Activated naive CD4-positive, alpha-beta T cell treated with anti-CD3 and anti-CD28 coated beads, Interleukin-2, amount 50 U/mL, for 72 hours (primary cell): ENCODE data around the gene IL2RG. TPM values are rescaled to one million over a fixed set of nuclear protein-coding genes. Genes with fewer than 3 reads are reported as not detected.
A peak's percentile ranks its signal among the peaks of the same experiment; 100 is the strongest.

ENCODE experiments used
- ATAC-seq, 2 donors: fragments of 150-1000 bp; cut with Tn5 transposase; 2 replicates each; pipeline ENCODE4 v1.10.0; 2021; ENCODE audit warnings: mild to moderate bottlenecking in 2 of 2, moderate library complexity in 2 of 2
- DNase-seq, 2 donors: peaks; one replicate each; pipeline ENCODE4 v3.0.0; 2021 to 2022; ENCODE audit warnings: low spot score in 2 of 2
- H3K27ac Mint-ChIP-seq, 2 donors: one replicate each; pipeline ENCODE4 v1.8.0; 2022; ENCODE audit warnings: mild to moderate bottlenecking in 2 of 2, mixed read lengths in 2 of 2
- H3K36me3 Mint-ChIP-seq, 2 donors: one replicate each; pipeline ENCODE4 v1.8.0; 2022; ENCODE audit warnings: mixed read lengths in 2 of 2
- H3K9me3 Mint-ChIP-seq, 2 donors: one replicate each; pipeline ENCODE4 v1.8.0; 2022; ENCODE audit warnings: mixed read lengths in 2 of 2
- total RNA-seq, 2 donors: library from RNA; stranded (reverse); gene quantifications; one replicate each; pipeline ENCODE4 v1.2.3, GENCODE V29; 2022

Gene IL2RG
- total RNA-seq = 100 to 1,000 TPM; 164 to 349 TPM

DNA sequence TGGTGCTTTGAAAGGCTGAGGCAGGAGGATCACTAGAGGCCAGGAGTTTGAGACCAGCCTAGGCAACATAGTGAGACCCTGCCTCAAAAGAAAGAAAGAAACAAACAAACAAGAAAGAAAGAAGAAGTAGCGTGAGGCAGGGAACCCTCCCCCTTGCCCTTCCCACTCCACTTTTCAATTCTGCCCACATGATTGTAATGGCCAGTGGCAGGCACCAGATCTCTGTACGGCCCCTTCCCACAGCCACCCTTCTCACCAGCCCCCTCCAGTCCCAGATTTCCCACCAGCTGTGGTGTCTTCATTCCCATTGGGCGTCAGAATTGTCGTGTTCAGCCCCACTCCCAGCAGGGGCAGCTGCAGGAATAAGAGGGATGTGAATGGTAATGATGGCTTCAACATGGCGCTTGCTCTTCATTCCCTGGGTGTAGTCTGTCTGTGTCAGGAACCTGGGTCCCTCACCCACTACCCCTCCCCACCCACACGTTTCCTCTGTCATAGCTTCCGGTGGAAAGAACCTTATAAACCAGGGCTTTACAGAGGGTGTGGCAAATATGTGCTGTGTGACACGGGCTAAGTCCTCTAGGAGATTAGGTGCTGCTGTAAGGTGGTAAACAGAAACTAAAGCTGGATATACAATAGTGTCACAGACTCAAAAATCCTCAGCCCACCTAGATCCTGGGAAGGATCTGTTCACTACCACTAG is at the start of gene IL2RG:
Gene IL2RG, minus strand, starts transcription at position 437 of the 703 bp plus-strand sequence. Its CDS starts 38 bp downstream, at position 399.
- DNase-seq = peak; percentile 60 to 75
- no peaks in the 10 kb centered on the region for H3K9me3 Mint-ChIP-seq
- H3K36me3 Mint-ChIP-seq = peaks cover 44 to 49% of the 10 kb centered on the region in 2 donors
- peak; percentile 89 to 94 for ATAC-seq
- peak within 1 kb of the TSS; percentile 96 to 98 for H3K27ac Mint-ChIP-seq

DNA sequence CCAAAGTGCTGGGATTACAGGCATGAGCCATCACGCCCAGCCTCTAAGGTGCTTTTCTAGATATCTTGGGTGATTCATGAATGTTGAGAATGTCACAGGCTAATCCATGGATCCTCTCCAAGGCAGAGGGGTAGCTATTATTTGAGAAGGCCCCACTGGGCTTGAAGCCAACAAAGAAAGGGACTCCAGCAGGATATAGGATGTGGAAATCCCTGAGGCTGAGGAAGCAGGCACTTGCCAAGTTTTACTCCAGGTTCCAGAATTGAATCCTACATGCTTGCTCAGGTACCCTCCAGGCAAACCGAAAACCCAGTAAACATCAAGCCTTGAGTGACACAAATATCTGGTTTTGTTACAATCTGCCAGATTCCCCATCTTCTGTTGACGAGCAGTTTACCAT is 49.1 kb upstream of the IL2RG start:
- no peak for DNase-seq
- no peaks in the 10 kb centered on the region for H3K36me3 Mint-ChIP-seq
- ATAC-seq = no peak
- no peak overlapping the region for H3K27ac Mint-ChIP-seq
- no peaks in the 10 kb centered on the region for H3K9me3 Mint-ChIP-seq

DNA sequence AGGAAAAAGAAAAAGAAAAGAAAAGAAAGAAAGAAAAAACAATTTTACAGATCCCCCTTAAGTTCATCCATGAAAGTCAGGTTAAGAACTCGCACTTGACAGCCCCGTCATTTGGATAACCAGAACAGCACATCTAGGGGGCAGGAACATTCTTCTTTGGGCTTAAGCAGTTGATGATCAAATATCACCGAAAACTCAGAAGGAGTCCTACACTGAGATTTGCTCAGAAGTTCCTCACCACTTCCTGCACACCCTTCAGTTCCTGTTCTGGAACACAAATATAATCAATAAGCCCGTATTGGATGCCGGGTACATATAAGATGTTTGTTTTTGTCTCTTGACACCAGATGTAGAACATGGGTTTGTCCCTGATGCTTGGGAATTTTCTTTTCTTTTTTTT is 48.0 kb upstream of the IL2RG start:
- DNase-seq = no peak
- peak; percentile 26 to 30 for ATAC-seq
- H3K36me3 Mint-ChIP-seq = no peaks in the 10 kb centered on the region
- no peaks in the 10 kb centered on the region for H3K9me3 Mint-ChIP-seq
- H3K27ac Mint-ChIP-seq = no peak overlapping the region

DNA sequence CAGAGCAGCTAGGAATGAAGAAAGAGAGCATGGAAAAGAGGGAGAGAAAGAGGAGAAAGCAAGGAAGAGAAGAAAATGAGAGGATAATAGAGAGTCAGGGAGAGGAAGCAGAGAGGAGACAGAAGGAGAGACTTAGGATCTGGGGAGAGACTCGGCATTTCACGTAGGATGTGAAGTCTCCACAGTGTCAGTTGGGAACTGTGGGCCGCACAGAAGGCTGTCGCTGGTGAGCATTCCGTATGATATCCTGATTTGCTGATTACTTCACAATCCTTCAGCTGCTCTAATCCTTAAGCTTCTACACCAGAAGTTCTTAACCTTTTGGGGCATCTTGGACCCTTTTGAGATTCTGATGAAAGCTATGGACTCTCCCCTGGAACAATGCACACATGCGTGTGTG is 47.2 kb upstream of the IL2RG start:
- H3K9me3 Mint-ChIP-seq = no peaks in the 10 kb centered on the region
- DNase-seq (no peak), ATAC-seq (no peak)
- no peaks in the 10 kb centered on the region for H3K36me3 Mint-ChIP-seq
- no peak overlapping the region for H3K27ac Mint-ChIP-seq

DNA sequence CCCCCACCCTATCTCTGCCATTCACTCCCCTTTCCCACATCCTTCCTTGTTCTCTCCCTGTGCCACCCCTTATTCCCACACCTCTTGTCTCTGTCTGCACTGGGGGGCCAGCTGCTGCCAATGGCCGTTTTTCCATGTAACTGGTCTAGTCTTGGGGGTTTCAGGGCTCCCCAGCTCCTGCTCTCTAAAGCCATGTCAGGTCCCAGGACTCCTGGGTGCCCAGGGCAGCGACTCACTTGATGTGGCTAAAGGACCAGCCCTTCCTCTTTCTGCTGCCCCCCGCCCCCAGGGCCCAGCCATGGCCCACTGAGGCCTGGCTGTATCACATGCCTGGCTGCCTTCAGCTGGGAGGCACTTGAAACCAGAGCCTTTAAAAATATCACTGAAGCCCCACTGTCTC is 43.3 kb upstream of the IL2RG start:
- no peak for DNase-seq
- Mint-ChIP-seq H3K27ac (no peak overlapping the region), H3K36me3 (no peaks in the 10 kb centered on the region), H3K9me3 (no peaks in the 10 kb centered on the region)
- no peak for ATAC-seq

DNA sequence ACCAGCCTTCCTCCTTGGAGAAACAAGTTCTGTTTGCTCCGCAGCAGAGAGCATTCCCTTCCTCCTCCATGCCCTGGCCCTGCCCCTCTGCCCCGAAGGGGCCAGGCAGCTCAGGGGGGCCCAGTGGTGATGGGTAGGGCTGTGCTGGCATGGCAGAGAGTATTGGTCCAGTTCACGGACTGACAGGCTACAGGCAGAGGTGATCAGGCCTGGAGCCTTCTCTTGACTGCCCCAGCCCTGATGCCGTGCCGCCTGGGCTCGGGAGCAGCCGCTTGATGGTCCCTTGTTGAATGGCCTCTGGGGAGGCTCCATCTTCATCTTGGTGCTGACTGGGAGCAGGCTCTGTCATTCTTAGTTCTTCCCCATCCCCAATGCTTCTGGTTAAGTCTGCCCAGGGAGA is 42.8 kb upstream of the IL2RG start:
- DNase-seq = no peak

DNA sequence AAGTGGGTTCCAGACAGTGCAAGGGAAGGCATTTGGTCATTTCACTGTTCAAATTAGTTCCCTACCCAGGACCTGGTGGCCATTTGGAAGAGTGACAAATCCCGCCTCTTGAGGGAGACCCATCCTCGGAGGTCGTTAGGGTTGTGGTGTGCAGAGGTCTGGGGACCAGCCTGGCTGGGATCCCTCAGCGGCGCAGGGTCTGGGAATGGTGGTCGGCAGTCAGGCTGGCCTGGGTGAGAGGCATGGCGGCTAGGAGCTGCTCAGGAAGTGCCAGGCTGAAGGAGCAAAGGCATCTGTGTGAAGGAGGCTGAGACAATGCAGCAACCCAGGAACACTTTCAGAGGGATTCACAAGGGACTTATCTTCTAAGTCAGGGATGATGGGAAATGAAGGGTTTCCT is 40.0 kb upstream of the IL2RG start:
- ATAC-seq (no peak), DNase-seq (no peak)
- Mint-ChIP-seq H3K9me3 (no peaks in the 10 kb centered on the region), H3K27ac (peak overlapping the region in 1 of 2 donors; percentile 76), H3K36me3 (no peaks in the 10 kb centered on the region)

More for the DNA sequence above, 42.8 kb upstream of the IL2RG start:
- Mint-ChIP-seq H3K27ac (no peak overlapping the region), H3K36me3 (no peaks in the 10 kb centered on the region), H3K9me3 (no peaks in the 10 kb centered on the region)
- no peak for ATAC-seq

DNA sequence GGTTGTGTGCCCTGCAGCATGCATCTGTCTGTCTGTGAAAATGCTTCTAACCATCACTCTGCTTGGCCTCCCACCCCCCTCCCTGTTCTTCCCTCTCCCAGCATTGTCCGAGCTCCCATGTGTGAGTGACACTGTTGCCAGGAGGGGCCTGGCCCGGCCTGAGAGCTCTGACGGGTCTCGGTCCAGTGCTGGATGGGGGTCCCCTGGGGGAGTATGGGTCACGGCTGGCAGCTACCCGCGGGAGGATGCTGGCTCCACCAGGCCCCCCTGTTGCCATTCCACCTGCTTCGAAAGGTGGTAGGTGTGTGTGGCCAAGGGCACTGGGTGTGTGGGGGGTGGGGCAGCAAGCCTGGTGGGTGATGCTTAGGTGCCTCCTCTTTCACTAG is 36.9 kb upstream of the IL2RG start:
- Mint-ChIP-seq H3K27ac (no peak overlapping the region), H3K9me3 (no peaks in the 10 kb centered on the region), H3K36me3 (no peaks in the 10 kb centered on the region)
- DNase-seq (no peak), ATAC-seq (no peak)

DNA sequence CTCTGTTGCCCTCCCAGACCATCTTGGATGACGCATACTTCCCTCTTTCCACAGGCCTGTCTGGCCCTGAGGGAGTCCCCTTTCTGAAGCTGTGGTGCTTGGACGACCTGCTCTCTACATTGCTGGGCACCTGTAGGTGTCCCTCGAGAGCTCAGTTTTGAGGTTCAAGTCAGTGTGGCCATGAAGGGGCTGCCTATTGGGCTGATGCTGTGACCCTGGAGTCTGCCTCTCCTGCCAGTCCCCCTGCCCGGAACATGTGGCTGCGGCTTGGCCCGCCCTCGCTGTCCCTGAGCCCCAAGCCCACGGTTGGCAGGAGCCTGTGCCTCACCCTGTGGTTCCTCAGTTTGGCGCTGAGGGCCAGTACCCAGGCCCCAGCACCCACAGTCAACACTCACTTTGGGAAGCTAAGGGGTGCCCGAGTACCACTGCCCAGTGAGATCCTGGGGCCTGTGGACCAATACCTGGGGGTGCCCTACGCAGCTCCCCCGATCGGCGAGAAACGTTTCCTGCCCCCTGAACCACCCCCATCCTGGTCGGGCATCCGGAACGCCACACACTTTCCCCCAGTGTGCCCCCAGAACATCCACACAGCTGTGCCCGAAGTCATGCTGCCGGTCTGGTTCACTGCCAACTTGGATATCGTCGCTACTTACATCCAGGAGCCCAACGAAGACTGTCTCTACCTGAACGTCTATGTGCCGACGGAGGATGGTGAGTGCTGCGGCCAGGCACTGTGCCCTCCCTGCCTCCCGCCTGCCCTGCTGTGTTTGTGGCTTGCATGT is 36.3 kb upstream of the IL2RG start:
- no peak for ATAC-seq
- H3K36me3 Mint-ChIP-seq = no peaks in the 10 kb centered on the region
- no peaks in the 10 kb centered on the region for H3K9me3 Mint-ChIP-seq
- no peak for DNase-seq
- no peak overlapping the region for H3K27ac Mint-ChIP-seq

DNA sequence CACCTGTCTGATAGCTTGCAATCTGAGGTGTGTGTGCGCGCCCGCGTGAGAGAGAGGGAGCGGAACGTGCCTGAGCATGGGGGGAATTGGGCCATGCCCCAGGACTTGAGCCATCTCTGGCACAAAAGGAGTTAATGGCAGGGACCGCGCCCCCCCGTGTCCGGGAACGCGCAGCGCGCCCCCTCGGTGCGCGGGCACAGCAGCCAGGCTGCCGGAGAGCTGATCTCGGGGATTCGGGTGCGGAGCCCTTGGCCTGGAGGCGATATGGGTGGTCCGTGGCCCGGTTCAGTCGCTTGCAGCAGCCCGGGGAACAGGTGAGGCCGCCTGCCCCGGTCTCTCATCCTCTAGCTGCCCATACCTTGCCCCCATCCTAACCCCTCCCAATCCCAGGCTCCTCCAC is 33.3 kb upstream of the IL2RG start, which contains the start of gene NLGN3:
Gene NLGN3, plus strand, starts transcription at position 191 of the 400 bp plus-strand sequence. CDS start 2,909 bp downstream, outside the sequence.
- H3K27ac Mint-ChIP-seq = peak within 1 kb of the TSS; percentile 60 to 72
- no peaks in the 10 kb centered on the region for H3K36me3 Mint-ChIP-seq
- ATAC-seq (no peak), DNase-seq (no peak)
- H3K9me3 Mint-ChIP-seq = no peaks in the 10 kb centered on the region

DNA sequence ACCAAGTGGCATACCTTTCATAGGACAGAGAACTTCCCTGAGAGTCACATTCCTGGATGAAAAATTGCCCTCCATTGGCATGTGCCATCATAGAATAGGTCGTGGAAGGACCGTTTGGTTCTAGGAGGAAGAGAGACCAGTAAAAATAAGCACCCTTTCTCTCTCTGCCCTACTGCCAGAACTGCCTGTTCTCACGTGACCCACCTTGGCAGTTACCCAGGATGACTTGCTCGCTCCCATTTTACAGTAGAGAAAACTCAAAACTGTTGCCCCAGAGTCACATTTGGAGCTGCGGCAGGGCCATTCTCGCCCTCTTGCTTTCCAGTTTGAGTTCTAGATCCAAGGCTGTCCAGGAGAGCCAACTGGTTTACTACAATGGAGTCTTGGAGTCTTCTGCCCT is 32.1 kb upstream of the IL2RG start:
- H3K27ac Mint-ChIP-seq = peak overlapping the region in 1 of 2 donors; percentile 60

DNA sequence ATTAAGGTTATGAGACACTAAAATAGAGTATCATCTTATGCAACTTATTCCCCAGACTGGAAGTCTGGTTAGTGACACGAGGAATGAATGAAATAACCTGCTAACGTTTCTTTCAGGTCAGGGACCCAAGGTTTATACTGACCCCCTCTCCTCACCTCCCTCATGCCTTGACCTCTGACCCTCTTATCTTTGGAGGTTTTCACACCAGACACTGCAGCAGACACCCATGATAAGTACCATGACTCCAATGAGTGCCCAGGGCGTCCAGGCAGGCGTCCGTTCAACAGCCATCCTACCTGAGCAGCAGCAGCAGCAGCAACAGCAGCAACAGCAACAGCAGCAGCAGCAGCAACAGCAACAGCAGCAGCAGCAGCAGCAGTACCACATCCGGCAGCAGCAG is 29.1 kb upstream of the IL2RG start:
- Mint-ChIP-seq H3K9me3 (no peaks in the 10 kb centered on the region), H3K36me3 (peaks cover under 1 to 7% of the 10 kb centered on the region in 2 donors), H3K27ac (no peak overlapping the region)
- no peak for ATAC-seq
- no peak for DNase-seq

More for the DNA sequence above, 32.1 kb upstream of the IL2RG start:
- Mint-ChIP-seq H3K36me3 (peaks cover 0 to 7% of the 10 kb centered on the region in 2 donors), H3K9me3 (no peaks in the 10 kb centered on the region)
- DNase-seq (no peak), ATAC-seq (no peak)

DNA sequence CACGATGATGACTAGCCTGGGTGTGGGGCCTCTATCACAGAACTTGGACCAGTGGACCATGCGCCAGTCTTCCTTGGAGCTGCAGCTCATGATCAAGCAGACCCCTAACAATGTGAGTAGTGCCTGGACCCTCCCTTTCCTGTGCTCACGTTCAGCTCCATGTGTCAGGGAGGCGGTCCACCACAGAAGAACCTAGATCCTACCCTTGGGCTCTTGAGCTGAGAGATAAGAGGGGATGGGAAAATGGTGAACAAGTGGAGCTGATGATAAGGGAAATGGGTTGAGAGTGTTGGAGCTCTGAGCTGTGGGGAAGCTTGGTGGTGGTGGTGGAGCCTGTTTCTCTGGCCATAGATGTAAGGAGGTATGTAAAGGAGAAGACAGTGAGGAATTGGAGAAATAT is 20.1 kb upstream of the IL2RG start:
- H3K36me3 Mint-ChIP-seq = peaks cover 17 to 19% of the 10 kb centered on the region in 2 donors
- no peak for ATAC-seq
- no peak for DNase-seq
- no peaks in the 10 kb centered on the region for H3K9me3 Mint-ChIP-seq
- peak overlapping the region in 1 of 2 donors; percentile 75 for H3K27ac Mint-ChIP-seq

DNA sequence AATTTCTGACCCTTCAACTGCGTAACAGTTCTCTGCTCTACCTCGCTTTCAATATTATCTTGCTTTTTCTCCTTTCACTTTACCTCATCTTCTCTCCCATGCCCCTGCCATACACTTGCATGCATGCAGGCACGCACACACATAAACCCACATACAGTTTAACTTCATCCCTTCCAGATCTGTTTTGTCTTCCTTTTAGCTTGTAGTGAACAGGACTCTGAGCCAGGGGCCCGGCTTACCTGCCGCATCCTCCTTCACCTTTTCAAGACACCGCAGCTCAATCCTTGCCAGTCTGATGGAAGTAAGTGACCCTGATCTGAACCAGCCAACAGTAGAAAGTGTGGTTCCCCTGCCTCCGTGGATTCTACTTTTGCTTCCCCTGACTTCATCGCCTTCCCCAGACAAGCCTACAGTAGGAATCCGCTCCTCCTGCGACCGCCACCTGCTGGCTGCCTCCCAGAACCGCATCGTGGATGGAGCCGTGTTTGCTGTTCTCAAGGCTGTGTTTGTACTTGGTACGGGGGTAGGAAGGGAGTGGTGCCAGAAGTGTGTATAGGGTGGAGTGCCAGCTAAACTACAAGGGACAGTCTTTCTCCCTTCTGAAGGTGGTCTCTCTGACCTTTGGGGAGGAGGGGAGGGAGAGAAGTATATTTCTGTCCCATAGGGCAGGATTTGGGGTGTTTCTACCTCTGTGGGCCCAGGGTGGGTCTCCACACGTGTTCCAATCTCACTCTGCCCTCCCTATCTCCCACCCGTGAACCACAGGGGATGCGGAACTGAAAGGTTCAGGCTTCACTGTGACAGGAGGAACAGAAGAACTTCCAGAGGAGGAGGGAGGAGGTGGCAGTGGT is 17.8 kb upstream of the IL2RG start:
- DNase-seq (peak; percentile 66 to 71), ATAC-seq (peak; percentile 85 to 87)
- Mint-ChIP-seq H3K27ac (peak overlapping the region; percentile 63 to 90), H3K36me3 (peaks cover 16 to 19% of the 10 kb centered on the region in 2 donors), H3K9me3 (no peaks in the 10 kb centered on the region)

DNA sequence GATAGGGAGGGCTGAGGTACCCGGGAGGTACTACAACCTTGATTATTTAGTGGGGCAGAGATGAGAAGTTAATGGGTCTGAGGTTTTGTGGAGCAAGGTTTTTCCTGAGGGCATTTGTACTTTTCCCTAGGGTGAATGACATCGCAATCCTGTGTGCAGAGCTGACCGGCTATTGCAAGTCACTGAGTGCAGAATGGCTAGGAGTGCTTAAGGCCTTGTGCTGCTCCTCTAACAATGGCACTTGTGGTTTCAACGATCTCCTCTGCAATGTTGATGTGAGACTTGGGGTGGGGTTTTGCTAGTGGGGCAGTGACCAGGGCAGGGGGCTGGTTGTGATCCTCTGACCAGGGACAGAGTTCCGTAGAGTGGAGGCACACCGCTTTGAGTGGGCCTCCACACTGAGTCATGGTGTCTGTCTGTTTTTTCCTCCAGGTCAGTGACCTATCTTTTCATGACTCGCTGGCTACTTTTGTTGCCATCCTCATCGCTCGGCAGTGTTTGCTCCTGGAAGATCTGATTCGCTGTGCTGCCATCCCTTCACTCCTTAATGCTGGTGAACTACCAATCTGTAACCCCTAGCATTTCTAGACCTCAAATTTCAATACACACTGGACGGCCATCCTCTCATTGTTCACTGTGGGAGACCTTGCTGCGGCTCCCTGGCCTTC is 16.9 kb upstream of the IL2RG start:
- ATAC-seq = peak in 1 of 2 donors; percentile 52
- H3K9me3 Mint-ChIP-seq = no peaks in the 10 kb centered on the region

DNA sequence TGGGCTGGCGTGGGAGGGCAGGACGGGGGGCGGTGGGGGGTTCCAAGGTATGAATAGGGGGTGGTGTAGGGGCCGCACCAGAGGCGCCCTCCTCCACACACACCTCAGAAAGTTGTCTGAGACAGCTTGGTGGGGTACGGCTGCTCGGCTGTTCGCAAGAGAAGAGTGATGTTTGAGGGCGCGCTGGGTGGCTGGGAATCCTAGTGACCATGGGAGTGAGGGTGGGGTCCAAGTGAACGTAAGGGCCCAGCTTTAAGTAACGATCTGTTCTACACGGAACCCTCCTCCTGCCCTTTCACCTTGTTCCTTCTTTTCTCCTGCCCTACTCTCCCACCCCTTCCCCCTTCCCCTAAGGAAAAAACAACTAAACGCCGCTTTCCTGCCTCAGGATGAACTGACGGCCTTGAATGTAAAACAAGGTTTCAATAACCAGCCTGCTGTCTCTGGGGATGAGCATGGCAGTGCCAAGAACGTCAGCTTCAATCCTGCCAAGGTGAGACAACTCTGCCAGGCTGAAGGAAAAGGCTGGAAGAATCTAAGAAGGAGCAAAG is 7.7 kb upstream of the IL2RG start:
- H3K36me3 Mint-ChIP-seq = peaks cover 0 to 2% of the 10 kb centered on the region in 2 donors
- peak; percentile 6 to 23 for ATAC-seq

More for the DNA sequence above, 16.9 kb upstream of the IL2RG start:
- Mint-ChIP-seq H3K27ac (peak overlapping the region; percentile 63 to 90), H3K36me3 (peaks cover 19% of the 10 kb centered on the region in 2 donors)
- no peak for DNase-seq

More for the DNA sequence above, 7.7 kb upstream of the IL2RG start:
- H3K9me3 Mint-ChIP-seq = no peaks in the 10 kb centered on the region
- H3K27ac Mint-ChIP-seq = peak overlapping the region; percentile 82 to 84
- no peak for DNase-seq
